NT2/D1 (cell line): ENCODE measurements around the gene SNAP29.
"Not testable (repeated sequence)": the region's sequence is repeated elsewhere in the genome, so short reads cannot be mapped to it uniquely, and the experiment has no call there.

Experiments used
- YY1 ChIP-seq: IDR thresholded peaks from 2 replicates; pipeline ENCODE4 v1.6.1; 2011; ENCODE audit not compliant: insufficient read length, insufficient read depth
- ZNF274 ChIP-seq: IDR thresholded peaks from 2 replicates; pipeline ENCODE4 v1.6.1; 2011; ENCODE audit warnings: mild to moderate bottlenecking, low read depth, low read length

GRCh38 chr22:20935780-20936539 is 77.2 kb downstream of the SNAP29 start:
- not testable (repeated sequence) for TF ChIP-seq ZNF274, YY1
